Measurements from ENCODE around the gene SMOC2. TPM values are rescaled to one million over a fixed set of nuclear protein-coding genes. Genes with fewer than 3 reads are reported as not detected.

Gene SMOC2
- total RNA-seq, 2 experiments from 2014 or later = not detected

- POLR2A ChIA-PET = no interaction called here
- no peaks in the 10 kb centered on the region for H3K27me3 Mint-ChIP-seq
- peaks cover 30% of the 10 kb centered on the region for H3K9me3 Mint-ChIP-seq
- peaks cover 18% of the 10 kb centered on the region for H3K4me1 Mint-ChIP-seq
- H3K36me3 Mint-ChIP-seq (ENCODE audit: low read depth) = no peaks in the 10 kb centered on the region
- no peak overlapping the region for H3K27ac Mint-ChIP-seq
- H3K4me3 Mint-ChIP-seq = no peak overlapping the region
- CTCF ChIA-PET = no interaction called here
- no peak for DNase-seq
Observed at GRCh38 chr6:168619560-168620314, 178.8 kb downstream of the SMOC2 start.

DNA sequence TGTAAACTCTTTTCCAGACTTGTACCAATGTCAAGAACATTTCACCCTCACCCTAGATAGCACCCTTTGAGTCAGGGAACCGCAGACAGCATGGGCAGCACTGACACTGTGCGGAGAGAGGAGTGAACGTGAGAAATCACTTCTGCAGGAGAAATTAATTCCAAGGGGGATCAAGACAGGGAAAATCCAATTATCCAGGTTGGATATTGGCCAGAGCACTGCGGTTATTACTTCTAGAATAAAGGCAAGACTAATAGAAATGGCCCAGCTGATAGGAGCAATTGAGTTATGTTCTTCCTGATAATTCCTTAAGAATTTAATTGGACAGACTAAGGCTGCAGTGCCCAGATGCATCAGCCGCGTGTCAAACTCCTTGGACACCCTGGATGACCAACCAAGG, 179.6 kb downstream of the SMOC2 start:
- no peaks in the 10 kb centered on the region for H3K36me3 Mint-ChIP-seq (ENCODE audit: low read depth)
- no peaks in the 10 kb centered on the region for H3K27me3 Mint-ChIP-seq
- H3K9me3 Mint-ChIP-seq = peaks cover 30% of the 10 kb centered on the region
- H3K4me3 Mint-ChIP-seq = no peak overlapping the region
- POLR2A ChIA-PET = no interaction called here
- CTCF ChIA-PET = no interaction called here
- no peak overlapping the region for H3K27ac Mint-ChIP-seq
- H3K4me1 Mint-ChIP-seq = peaks cover 18% of the 10 kb centered on the region
- no peak for DNase-seq

DNA sequence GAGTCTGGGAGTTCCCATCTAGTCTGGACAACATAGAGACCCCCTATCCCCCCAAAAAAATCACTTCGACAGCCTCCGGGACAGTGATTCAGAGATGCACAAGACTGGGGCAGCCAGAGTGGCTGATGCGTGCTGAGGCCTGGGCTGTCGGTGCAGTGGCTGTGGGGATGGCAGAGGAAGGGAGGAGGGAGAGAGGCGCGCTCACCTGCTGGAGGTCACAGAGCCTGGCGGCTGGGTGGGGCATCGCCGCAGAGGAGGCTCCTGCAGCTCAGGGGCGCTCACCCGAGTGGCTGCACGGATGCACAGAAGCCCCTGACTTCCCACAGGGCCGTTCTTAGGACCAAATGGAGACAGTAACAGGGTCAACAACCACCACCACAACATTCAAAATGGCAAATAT, 182.8 kb downstream of the SMOC2 start:
- H3K27ac Mint-ChIP-seq = no peak overlapping the region
- peaks cover 13% of the 10 kb centered on the region for H3K4me1 Mint-ChIP-seq
- no peaks in the 10 kb centered on the region for H3K36me3 Mint-ChIP-seq (ENCODE audit: low read depth)
- POLR2A ChIA-PET = no interaction called here
- CTCF ChIA-PET = no interaction called here
- no peak for DNase-seq
- H3K4me3 Mint-ChIP-seq = no peak overlapping the region
- H3K9me3 Mint-ChIP-seq = peaks cover 17% of the 10 kb centered on the region
- no peaks in the 10 kb centered on the region for H3K27me3 Mint-ChIP-seq

GRCh38 chr6:168624540-168624939, 183.6 kb downstream of the SMOC2 start:
- no peak for DNase-seq
- CTCF ChIA-PET = no interaction called here
- peaks cover 8% of the 10 kb centered on the region for H3K4me1 Mint-ChIP-seq
- H3K27me3 Mint-ChIP-seq = no peaks in the 10 kb centered on the region
- H3K36me3 Mint-ChIP-seq (ENCODE audit: low read depth) = no peaks in the 10 kb centered on the region
- H3K4me3 Mint-ChIP-seq = no peak overlapping the region
- peaks cover 17% of the 10 kb centered on the region for H3K9me3 Mint-ChIP-seq
- POLR2A ChIA-PET = no interaction called here
- H3K27ac Mint-ChIP-seq = no peak overlapping the region

- H3K4me1 Mint-ChIP-seq = peaks cover 4% of the 10 kb centered on the region
- POLR2A ChIA-PET = no interaction called here
- H3K36me3 Mint-ChIP-seq (ENCODE audit: low read depth) = no peaks in the 10 kb centered on the region
- no peak overlapping the region for H3K27ac Mint-ChIP-seq
- peaks cover 17% of the 10 kb centered on the region for H3K9me3 Mint-ChIP-seq
- H3K27me3 Mint-ChIP-seq = no peaks in the 10 kb centered on the region
- no peak overlapping the region for H3K4me3 Mint-ChIP-seq
- CTCF ChIA-PET = no interaction called here
- DNase-seq = no peak
Observed at GRCh38 chr6:168624948-168625347, 184.0 kb downstream of the SMOC2 start.

GRCh38 chr6:168625602-168626001, 184.6 kb downstream of the SMOC2 start:
- H3K9me3 Mint-ChIP-seq = peaks cover 17% of the 10 kb centered on the region
- ChIA-PET CTCF (no interaction called here), POLR2A (no interaction called here)
- no peak overlapping the region for H3K27ac Mint-ChIP-seq
- DNase-seq = no peak
- no peak overlapping the region for H3K4me3 Mint-ChIP-seq
- no peaks in the 10 kb centered on the region for H3K36me3 Mint-ChIP-seq (ENCODE audit: low read depth)
- H3K4me1 Mint-ChIP-seq = peaks cover 2% of the 10 kb centered on the region
- no peaks in the 10 kb centered on the region for H3K27me3 Mint-ChIP-seq

DNA sequence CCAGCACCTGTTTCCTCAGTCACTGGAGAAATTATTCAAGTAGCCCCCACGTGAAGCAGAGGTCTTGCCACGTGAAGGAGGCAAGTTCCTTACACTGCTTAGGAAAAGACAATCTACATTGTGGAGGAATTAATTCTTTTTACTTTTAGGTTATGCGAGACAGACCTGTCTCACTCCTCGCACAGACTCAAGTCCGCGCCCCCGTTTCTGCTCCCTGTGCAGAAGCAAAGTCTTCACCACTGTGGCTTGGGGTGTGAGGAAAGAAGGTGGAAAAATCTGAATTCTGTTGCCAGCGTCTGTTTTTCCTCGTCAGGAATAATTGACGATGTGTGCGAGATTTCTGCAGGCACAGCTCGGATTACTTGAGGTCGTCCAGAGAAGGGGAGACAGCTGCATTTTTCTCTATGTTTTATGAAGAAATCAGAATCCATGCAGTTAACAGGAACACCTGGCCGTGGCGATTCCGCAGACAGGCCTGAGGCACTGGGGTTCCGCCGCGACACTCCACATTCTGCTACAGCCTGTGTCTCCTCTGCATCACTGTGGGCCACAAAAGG, 185.1 kb downstream of the SMOC2 start:
- H3K27me3 Mint-ChIP-seq = no peaks in the 10 kb centered on the region
- no peaks in the 10 kb centered on the region for H3K36me3 Mint-ChIP-seq (ENCODE audit: low read depth)
- ChIA-PET CTCF (no interaction called here), POLR2A (no interaction called here)
- H3K27ac Mint-ChIP-seq = no peak overlapping the region
- no peak for DNase-seq
- H3K4me3 Mint-ChIP-seq = no peak overlapping the region
- peaks cover 2% of the 10 kb centered on the region for H3K4me1 Mint-ChIP-seq
- H3K9me3 Mint-ChIP-seq = peaks cover 15% of the 10 kb centered on the region

DNA sequence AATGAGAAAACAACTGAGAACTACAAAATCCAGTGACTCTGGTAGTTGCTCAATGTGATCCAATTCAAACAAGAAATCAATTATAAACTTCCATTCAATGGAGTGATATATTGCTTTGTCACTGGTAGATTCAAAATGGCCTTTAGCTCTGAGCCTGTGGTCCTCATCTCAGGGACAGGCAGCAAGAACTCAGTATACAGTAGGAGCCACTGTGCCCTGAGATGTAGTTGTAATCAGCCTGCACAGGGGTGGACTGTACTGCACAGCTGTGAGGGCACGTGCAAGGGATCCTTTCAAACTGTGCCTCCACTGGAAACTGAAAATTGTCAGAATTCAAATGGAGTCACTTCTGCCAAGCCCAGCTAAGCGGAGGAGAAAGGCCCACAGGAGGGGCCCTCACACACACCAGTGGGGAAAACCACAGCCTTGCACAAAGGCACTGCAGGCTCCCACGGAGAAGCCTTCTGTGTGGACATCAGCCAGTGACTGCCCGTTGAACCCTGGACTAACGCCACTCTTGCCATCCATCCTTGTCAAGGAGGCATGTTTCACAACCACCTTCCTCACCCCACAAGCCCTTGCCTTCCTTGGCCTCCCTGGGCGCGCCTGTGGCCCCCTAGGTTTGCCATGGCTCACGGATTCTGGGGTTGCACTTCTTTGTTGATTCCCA, 186.7 kb downstream of the SMOC2 start:
- CTCF ChIA-PET = interaction anchor here (0.7 kb wide), 1 partner anchor 41 kb away, joined by 3 read pairs; no protein-coding TSS in a partner anchor
- Mint-ChIP-seq H3K4me3 (no peak overlapping the region), H3K27me3 (no peaks in the 10 kb centered on the region), H3K9me3 (peaks cover 10% of the 10 kb centered on the region), H3K36me3 (ENCODE audit: low read depth) (no peaks in the 10 kb centered on the region), H3K27ac (no peak overlapping the region), H3K4me1 (peaks cover 2% of the 10 kb centered on the region)
- POLR2A ChIA-PET = no interaction called here
- DNase-seq = no peak

DNA sequence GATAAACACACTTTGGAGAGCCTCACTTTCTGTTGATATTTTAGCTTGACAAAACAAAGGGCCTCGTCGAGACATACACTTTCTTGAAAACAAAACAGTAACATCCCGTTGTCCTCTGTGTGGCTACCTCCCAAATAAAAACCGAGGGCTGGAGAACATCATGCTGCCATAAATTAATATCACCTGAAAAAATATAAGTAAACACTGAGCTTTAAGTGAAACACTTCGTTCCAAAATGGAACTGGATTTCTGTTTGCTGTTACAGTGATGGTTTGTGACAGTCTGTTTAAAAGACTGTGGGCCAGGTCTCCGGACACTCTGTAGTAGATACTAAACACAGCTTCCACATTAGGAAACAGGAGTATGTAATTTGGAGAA, 187.2 kb downstream of the SMOC2 start:
- H3K27me3 Mint-ChIP-seq = no peaks in the 10 kb centered on the region
- H3K27ac Mint-ChIP-seq = no peak overlapping the region
- H3K36me3 Mint-ChIP-seq (ENCODE audit: low read depth) = no peaks in the 10 kb centered on the region
- H3K9me3 Mint-ChIP-seq = peaks cover 10% of the 10 kb centered on the region
- no peak overlapping the region for H3K4me3 Mint-ChIP-seq
- H3K4me1 Mint-ChIP-seq = peaks cover 2% of the 10 kb centered on the region
- no peak for DNase-seq
- POLR2A ChIA-PET = no interaction called here
- CTCF ChIA-PET = interaction anchor here (0.7 kb wide), 1 partner anchor 42 kb away, joined by 3 read pairs; no protein-coding TSS in a partner anchor

- Mint-ChIP-seq H3K9me3 (peaks cover 14% of the 10 kb centered on the region), H3K4me1 (peaks cover 2% of the 10 kb centered on the region), H3K36me3 (ENCODE audit: low read depth) (no peaks in the 10 kb centered on the region), H3K27me3 (no peaks in the 10 kb centered on the region), H3K4me3 (no peak overlapping the region), H3K27ac (no peak overlapping the region)
- ChIA-PET POLR2A (no interaction called here), CTCF (no interaction called here)
- DNase-seq = no peak
Observed at GRCh38 chr6:168628732-168629245, 187.8 kb downstream of the SMOC2 start.

GRCh38 chr6:168631564-168631963, 190.6 kb downstream of the SMOC2 start:
- Mint-ChIP-seq H3K9me3 (peaks cover 12% of the 10 kb centered on the region), H3K27me3 (no peaks in the 10 kb centered on the region), H3K4me1 (no peaks in the 10 kb centered on the region), H3K4me3 (no peak overlapping the region), H3K36me3 (ENCODE audit: low read depth) (no peaks in the 10 kb centered on the region), H3K27ac (no peak overlapping the region)
- DNase-seq = no peak
- ChIA-PET POLR2A (no interaction called here), CTCF (no interaction called here)

GRCh38 chr6:168632694-168633093, 191.7 kb downstream of the SMOC2 start:
- H3K9me3 Mint-ChIP-seq = peaks cover 12% of the 10 kb centered on the region
- DNase-seq = no peak
- ChIA-PET CTCF (no interaction called here), POLR2A (no interaction called here)
- no peak overlapping the region for H3K27ac Mint-ChIP-seq
- no peak overlapping the region for H3K4me3 Mint-ChIP-seq
- no peaks in the 10 kb centered on the region for H3K4me1 Mint-ChIP-seq
- no peaks in the 10 kb centered on the region for H3K27me3 Mint-ChIP-seq
- no peaks in the 10 kb centered on the region for H3K36me3 Mint-ChIP-seq (ENCODE audit: low read depth)

DNA sequence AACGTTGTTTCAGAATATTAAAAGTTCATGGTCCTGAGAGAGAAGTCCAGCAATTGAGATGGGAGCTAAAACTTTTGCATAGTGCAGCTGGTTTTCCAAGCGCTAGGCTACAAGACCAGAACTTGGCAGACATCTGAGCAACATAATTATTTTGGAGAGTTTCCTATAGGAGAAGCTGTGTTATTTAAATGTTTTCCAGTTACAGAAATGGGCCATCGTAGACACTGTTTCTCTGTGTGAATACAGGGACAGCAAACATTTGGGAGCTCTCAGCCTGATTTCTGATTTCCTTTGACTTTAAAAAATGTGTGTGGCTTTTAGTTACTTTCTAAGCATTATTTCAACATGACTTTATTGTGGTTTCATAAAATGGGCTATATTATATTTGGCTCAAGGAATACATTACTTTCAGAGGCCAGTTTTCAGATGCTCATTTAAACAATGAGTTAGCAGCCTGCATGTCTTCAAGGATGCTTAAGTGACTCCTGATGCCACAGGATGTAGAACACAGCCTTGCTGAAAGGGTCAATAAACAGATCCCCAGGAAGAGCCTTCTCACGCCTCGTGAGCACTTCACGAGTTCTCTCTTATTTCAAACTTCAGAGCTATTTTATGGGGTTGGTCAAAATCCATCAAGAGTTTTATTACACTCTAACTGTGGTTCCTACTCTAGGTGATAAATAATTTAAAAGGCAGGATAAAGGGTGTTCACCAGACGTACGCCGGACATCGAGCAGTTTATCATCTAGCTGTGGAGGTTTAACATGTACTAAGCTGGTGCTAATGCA, 193.8 kb downstream of the SMOC2 start:
- Mint-ChIP-seq H3K4me3 (no peak overlapping the region), H3K27me3 (no peaks in the 10 kb centered on the region), H3K36me3 (ENCODE audit: low read depth) (no peaks in the 10 kb centered on the region), H3K27ac (no peak overlapping the region), H3K4me1 (no peaks in the 10 kb centered on the region), H3K9me3 (peaks cover 12% of the 10 kb centered on the region)
- CTCF ChIA-PET = no interaction called here
- no peak for DNase-seq
- POLR2A ChIA-PET = no interaction called here

Measured in activated CD4-positive, alpha-beta memory T cell treated with anti-CD3 and anti-CD28 coated beads, Interleukin-2, amount 10 ng/mL, durations not matched to agents 7 days and 5 days (primary cell).